GM19397 (cell line): ENCODE results near the gene PRR13.

Source experiments
- ATAC-seq: cut with Tn5 transposase; IDR thresholded peaks from one replicate; pipeline ENCODE4 v1.9.1; 2021; ENCODE audit warnings: mild to moderate bottlenecking, moderate library complexity; ENCODE audit not compliant: unreplicated experiment

Gene PRR13

DNA sequence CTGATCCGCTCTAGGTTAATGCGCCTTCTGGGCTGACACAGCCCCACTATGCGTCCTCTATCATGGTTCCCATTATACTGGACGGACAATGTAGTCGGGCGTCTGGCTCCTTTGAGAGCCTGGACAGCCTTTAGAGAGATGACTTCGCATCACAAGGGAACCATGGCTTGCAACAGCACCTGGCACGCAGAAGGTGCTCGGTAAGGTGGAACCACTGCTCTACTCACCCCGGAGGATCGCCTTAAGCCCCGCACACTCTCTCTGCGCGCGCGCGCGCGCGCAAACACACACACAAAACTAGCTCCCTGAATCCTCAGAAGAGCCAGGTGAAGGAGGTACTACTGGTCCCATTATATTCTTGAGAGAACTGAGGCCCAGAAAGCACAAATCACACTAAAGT is 50.7 kb downstream of the PRR13 start:
- ATAC-seq, result no peak

DNA sequence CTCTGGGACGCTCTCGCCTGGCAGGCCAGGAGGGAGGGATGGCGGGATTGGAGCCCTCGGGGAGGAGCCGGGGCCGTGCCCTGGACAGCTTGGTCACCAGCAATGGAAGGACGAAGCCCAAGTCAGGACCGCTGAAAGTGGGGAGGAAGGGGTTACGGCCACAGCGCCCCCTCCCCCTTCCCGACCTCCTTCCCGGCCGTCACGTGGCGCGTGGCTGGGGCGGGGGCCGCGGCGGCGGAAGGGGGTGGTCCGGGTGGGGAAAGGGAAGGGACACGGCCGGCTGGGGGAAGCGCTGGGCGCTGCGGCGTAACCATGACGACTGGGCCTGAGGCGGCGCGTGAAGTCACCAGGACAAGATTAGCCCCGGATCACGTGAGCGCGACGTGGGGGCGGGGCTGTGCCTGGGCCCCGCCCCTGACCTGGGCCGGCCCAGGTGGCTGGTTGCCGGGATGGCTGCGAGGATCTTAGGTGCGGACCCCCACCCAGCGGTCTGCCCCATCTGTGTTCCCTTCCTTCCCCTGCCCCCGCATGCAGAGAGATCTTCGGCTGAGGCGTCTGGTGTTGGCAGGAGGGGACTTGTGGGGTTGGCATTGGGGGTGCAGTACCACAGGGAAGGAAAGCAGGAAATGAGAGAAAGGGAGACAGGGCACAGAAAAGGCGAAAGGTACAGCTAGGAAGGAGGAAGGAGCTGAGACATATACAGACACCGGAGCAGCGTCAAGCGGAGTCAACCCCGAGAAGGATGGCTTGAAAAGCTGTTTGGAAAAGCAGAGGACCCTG is 51.5 kb downstream of the PRR13 start:
- peak; percentile 95 for ATAC-seq

DNA sequence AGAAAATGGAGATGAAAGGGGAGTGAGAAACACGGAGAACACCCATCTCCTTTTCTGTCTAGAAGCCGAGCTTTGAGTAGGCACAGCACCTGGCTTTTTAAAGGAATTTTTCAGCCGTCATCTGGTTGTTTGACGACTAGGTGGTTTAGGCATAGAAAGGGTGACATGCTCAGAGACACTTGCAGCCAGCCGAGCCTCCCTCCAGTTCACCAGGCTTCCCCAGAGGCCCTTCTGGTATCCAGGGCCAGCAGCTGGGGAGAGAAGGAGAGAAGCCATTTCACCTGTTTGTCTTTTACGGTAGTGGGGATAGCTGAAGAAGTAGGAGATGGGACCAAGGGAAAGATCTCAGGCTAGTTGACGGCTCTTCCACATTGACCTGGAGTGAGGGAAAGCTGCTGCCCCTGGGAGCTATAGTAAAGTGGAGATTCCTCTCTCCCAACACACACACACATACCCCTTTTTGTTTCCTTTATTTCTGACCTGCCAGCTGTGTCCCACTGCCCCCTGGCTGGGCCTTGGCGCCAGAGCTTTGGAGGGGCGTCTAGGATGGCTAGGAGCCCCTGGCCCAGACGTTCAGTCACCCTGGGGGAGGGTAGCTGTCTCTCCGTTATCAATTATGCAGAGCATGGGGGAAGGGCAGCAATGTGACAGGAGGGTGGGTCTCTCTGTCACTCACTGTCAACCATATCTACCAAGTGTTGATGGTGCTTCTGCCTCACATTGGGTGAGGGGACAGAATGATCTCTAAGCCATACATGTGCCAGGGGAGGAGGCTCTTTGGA is 52.3 kb downstream of the PRR13 start:
- no peak for ATAC-seq
